Liver (tissue), 3 donors: ENCODE data around the gene IGF2BP3.

ENCODE experiments used
- JUND ChIP-seq, 2 donors: IDR thresholded peaks; 2 replicates each; pipeline ENCODE4 v1.6.1; 2016; ENCODE audit warnings: antibody characterized with exemption in 2 of 2
- RAD21 ChIP-seq, 2 donors: IDR thresholded peaks; 2 replicates each; pipeline ENCODE4 v1.6.1; 2016; ENCODE audit warnings: antibody characterized with exemption in 2 of 2, mild to moderate bottlenecking in 2 of 2
- RXRA ChIP-seq, 2 donors: IDR thresholded peaks; 2 replicates each; pipeline ENCODE4 v1.6.1; 2017 to 2018; ENCODE audit warnings: antibody characterized with exemption in 2 of 2, mild to moderate bottlenecking in 1 of 2
- TAF1 ChIP-seq: conservative IDR thresholded peaks from 2 replicates; pipeline ENCODE4 v1.6.1; 2016; ENCODE audit warnings: antibody characterized with exemption, mild to moderate bottlenecking
- YY1 ChIP-seq: IDR thresholded peaks from 2 replicates; pipeline ENCODE4 v1.6.1; 2016; ENCODE audit warnings: antibody characterized with exemption, mild to moderate bottlenecking
- TF ChIP-seq, protein P1 (sequence below): fragments of 150-350 bp; IDR thresholded peaks from 2 replicates; pipeline ENCODE4 v1.5.1; 2017; ENCODE audit warnings: improper control_type of control experiment, low read depth, low read length; ENCODE audit not compliant: missing input control
- TF ChIP-seq, protein P2 (sequence below): IDR thresholded peaks from 2 replicates; pipeline ENCODE4 v1.6.1; 2016; ENCODE audit warnings: antibody characterized with exemption
- TF ChIP-seq, protein P3 (sequence below): IDR thresholded peaks from 2 replicates; pipeline ENCODE4 v1.6.1; 2016; ENCODE audit warnings: antibody characterized with exemption
- TF ChIP-seq, protein P4 (sequence below): IDR thresholded peaks from 2 replicates; pipeline ENCODE4 v1.6.1; 2016; ENCODE audit warnings: antibody characterized with exemption, mild to moderate bottlenecking
- donor health status: healthy.
- donor health status: healthy.

DNA sequence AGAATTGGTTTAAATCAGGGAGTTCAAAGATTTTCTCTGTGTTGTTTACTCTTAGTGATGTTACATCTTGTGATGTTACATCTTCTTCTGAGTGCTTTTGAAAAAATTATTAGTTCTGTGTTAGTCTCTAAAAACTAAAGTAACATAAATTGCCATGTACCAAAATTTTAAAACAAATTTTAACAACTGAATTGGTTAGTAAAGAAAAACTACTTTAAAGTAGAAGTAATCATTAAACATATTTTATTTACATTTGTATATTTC is 5.2 kb upstream of the IGF2BP3 start:
- TF ChIP-seq, protein P1, sequence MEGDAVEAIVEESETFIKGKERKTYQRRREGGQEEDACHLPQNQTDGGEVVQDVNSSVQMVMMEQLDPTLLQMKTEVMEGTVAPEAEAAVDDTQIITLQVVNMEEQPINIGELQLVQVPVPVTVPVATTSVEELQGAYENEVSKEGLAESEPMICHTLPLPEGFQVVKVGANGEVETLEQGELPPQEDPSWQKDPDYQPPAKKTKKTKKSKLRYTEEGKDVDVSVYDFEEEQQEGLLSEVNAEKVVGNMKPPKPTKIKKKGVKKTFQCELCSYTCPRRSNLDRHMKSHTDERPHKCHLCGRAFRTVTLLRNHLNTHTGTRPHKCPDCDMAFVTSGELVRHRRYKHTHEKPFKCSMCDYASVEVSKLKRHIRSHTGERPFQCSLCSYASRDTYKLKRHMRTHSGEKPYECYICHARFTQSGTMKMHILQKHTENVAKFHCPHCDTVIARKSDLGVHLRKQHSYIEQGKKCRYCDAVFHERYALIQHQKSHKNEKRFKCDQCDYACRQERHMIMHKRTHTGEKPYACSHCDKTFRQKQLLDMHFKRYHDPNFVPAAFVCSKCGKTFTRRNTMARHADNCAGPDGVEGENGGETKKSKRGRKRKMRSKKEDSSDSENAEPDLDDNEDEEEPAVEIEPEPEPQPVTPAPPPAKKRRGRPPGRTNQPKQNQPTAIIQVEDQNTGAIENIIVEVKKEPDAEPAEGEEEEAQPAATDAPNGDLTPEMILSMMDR, result no peak
- TF ChIP-seq, protein P2, sequence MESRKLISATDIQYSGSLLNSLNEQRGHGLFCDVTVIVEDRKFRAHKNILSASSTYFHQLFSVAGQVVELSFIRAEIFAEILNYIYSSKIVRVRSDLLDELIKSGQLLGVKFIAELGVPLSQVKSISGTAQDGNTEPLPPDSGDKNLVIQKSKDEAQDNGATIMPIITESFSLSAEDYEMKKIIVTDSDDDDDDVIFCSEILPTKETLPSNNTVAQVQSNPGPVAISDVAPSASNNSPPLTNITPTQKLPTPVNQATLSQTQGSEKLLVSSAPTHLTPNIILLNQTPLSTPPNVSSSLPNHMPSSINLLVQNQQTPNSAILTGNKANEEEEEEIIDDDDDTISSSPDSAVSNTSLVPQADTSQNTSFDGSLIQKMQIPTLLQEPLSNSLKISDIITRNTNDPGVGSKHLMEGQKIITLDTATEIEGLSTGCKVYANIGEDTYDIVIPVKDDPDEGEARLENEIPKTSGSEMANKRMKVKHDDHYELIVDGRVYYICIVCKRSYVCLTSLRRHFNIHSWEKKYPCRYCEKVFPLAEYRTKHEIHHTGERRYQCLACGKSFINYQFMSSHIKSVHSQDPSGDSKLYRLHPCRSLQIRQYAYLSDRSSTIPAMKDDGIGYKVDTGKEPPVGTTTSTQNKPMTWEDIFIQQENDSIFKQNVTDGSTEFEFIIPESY, result no peak
- TF ChIP-seq, protein P3, sequence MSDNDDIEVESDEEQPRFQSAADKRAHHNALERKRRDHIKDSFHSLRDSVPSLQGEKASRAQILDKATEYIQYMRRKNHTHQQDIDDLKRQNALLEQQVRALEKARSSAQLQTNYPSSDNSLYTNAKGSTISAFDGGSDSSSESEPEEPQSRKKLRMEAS, result no peak
- TF ChIP-seq RAD21 (IDR thresholded peaks at IDR 0.05) (no peak), JUND (IDR thresholded peaks at IDR 0.05) (no peak), TAF1 (no peak), YY1 (no peak), RXRA (IDR thresholded peaks at IDR 0.05) (no peak)
- TF ChIP-seq, protein P4, sequence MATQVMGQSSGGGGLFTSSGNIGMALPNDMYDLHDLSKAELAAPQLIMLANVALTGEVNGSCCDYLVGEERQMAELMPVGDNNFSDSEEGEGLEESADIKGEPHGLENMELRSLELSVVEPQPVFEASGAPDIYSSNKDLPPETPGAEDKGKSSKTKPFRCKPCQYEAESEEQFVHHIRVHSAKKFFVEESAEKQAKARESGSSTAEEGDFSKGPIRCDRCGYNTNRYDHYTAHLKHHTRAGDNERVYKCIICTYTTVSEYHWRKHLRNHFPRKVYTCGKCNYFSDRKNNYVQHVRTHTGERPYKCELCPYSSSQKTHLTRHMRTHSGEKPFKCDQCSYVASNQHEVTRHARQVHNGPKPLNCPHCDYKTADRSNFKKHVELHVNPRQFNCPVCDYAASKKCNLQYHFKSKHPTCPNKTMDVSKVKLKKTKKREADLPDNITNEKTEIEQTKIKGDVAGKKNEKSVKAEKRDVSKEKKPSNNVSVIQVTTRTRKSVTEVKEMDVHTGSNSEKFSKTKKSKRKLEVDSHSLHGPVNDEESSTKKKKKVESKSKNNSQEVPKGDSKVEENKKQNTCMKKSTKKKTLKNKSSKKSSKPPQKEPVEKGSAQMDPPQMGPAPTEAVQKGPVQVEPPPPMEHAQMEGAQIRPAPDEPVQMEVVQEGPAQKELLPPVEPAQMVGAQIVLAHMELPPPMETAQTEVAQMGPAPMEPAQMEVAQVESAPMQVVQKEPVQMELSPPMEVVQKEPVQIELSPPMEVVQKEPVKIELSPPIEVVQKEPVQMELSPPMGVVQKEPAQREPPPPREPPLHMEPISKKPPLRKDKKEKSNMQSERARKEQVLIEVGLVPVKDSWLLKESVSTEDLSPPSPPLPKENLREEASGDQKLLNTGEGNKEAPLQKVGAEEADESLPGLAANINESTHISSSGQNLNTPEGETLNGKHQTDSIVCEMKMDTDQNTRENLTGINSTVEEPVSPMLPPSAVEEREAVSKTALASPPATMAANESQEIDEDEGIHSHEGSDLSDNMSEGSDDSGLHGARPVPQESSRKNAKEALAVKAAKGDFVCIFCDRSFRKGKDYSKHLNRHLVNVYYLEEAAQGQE, result no peak
